ENCODE measurements around the gene FLYWCH2.

GRCh38 chr16:2867661-2867986 is 15.4 kb upstream of the FLYWCH2 start:
- no peak for TF ChIP-seq CTCF (IDR thresholded peaks at IDR 0.05)
- no peak for TF ChIP-seq POLR2A (IDR thresholded peaks at IDR 0.05)

Data from Peyer's patch (tissue), 4 donors.